Measurements from ENCODE around the gene MIB2.
A peak's percentile ranks its signal among the peaks of the same experiment; 100 is the strongest.

Gene MIB2

DNA sequence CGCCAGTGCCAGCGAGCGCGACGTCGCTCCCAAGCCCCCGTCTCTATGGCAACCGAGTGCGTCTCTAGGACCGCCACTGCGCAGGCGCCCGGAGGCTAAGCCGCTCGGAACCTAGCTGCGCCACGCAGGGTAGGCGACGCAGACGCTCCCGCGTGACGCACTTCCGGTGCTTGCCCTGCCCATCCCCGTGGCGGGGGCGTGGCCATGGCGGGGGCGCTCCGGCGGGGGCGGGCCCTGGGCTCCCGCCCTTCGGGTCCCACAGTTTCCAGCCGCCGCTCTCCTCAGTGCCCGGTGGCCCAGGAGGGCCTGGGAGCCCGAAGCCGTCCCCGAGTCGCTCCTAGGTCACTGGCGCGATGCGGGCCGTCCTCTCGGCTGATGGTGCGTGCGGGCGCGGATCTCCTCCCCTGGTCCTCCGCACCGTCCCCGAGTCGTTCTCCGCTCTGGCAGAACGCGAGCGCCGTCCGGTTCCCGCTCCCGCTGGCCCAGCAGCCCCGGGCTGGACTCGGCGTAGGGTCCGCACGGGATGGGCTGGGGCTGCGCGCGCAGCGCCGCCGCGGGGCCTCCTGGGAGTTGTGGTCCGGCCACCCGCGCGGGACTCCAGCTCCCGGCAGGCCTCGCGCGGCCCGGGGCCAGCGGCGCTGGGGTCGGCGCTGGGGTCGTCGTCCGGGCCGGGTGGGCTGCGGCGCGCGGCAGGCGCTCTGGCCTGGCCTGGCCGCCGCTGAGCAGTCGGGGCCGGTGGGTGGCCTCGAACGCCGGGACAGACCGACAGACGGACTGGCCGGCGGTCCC, at the start of gene MIB2:
Gene MIB2 (plus strand): TSS at position 245 of the 789 bp plus-strand sequence. CDS start 7,953 bp downstream, outside the sequence.
- Histone ChIP-seq H3K36me3 (ENCODE audit: control insufficient read depth, low read depth, low read length) (no peaks in the 10 kb centered on the region), H3K27ac (ENCODE audit: low read length) (peak within 1 kb of the TSS; percentile 85), H3K9me3 (ENCODE audit: control insufficient read depth, low read depth, low read length) (no peaks in the 10 kb centered on the region), H3K4me1 (ENCODE audit: control insufficient read depth, low read depth, low read length) (peaks cover 4% of the 10 kb centered on the region), H3K27me3 (ENCODE audit: control insufficient read depth, insufficient read depth, low read length) (no peaks in the 10 kb centered on the region), H3K4me3 (ENCODE audit: low read length) (peak within 1 kb of the TSS; percentile 87), H3K9ac (ENCODE audit: low read length) (peak within 1 kb of the TSS; percentile 94)

DNA sequence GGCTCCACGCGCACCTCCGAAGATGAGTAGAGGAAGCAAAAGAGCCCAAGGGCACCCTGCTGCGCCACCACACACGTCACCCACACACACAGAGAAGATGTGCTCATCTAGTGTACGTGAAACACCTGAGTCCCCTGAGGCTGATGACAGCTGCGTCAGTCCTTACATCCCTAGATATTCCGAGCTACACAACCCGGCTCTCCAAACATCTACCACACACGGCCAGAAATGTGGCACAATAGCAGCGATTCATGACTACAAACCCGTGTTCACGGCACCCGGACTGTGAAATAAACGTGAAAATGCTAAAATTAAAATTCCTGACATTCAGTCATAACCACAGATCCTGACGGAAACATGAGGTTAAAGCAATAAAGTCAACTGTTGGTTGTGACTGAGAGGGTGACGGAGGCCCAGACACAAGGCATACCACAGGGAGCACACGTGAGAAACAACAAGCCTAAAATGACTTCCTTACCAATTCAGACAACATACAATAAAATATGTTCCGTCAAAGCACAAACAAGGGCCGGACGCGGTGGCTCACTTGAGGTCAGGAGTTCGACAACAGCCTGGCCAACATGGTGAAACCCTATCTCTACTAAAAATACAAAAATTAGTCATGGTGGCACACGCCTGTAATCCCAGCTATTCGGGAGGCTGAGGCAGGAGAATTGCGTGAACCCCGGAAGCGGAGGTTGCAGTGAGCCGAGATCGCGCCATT, 48.0 kb upstream of the MIB2 start:
- H3K9ac ChIP-seq (ENCODE audit: low read length) = no peak overlapping the region
- no peak overlapping the region for H3K4me3 ChIP-seq (ENCODE audit: low read length)
- no peak overlapping the region for H3K27ac ChIP-seq (ENCODE audit: low read length)
- no peaks in the 10 kb centered on the region for H3K4me1 ChIP-seq (ENCODE audit: control insufficient read depth, low read depth, low read length)
- peaks cover 40% of the 10 kb centered on the region for H3K36me3 ChIP-seq (ENCODE audit: control insufficient read depth, low read depth, low read length)
- H3K27me3 ChIP-seq (ENCODE audit: control insufficient read depth, insufficient read depth, low read length) = no peaks in the 10 kb centered on the region
- H3K9me3 ChIP-seq (ENCODE audit: control insufficient read depth, low read depth, low read length) = no peaks in the 10 kb centered on the region

- no peaks in the 10 kb centered on the region for H3K9me3 ChIP-seq (ENCODE audit: control insufficient read depth, low read depth, low read length)
- peak overlapping the region; percentile 22 for H3K9ac ChIP-seq (ENCODE audit: low read length)
- H3K4me1 ChIP-seq (ENCODE audit: control insufficient read depth, low read depth, low read length) = no peaks in the 10 kb centered on the region
- peaks cover 34% of the 10 kb centered on the region for H3K36me3 ChIP-seq (ENCODE audit: control insufficient read depth, low read depth, low read length)
- H3K27ac ChIP-seq (ENCODE audit: low read length) = no peak overlapping the region
- H3K27me3 ChIP-seq (ENCODE audit: control insufficient read depth, insufficient read depth, low read length) = no peaks in the 10 kb centered on the region
- no peak overlapping the region for H3K4me3 ChIP-seq (ENCODE audit: low read length)
These were observed 47.4 kb upstream of the MIB2 start for GRCh38 chr1:1567891-1568291.

DNA sequence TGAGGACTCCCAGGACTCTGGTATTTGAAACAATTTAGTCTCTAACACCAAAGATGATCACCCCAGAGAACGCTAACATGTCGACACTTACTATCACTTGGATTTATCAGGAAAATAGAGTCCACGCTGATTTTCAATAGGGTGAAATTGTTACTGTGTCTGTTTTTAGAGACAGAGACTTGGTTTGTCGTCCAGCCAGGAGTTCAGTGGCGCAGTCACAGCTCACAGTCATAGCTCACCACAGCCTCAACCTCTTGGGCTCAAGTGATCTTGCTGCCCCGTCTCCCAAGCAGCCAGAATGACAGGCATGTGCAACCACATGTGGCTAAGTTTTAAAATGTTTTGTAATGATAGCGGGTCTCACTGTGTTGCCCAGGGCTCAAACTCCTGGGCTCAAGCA, 46.0 kb upstream of the MIB2 start:
- Histone ChIP-seq H3K36me3 (ENCODE audit: control insufficient read depth, low read depth, low read length) (peaks cover 23% of the 10 kb centered on the region), H3K4me1 (ENCODE audit: control insufficient read depth, low read depth, low read length) (peaks cover 3% of the 10 kb centered on the region), H3K27ac (ENCODE audit: low read length) (no peak overlapping the region), H3K4me3 (ENCODE audit: low read length) (no peak overlapping the region), H3K9me3 (ENCODE audit: control insufficient read depth, low read depth, low read length) (no peaks in the 10 kb centered on the region), H3K9ac (ENCODE audit: low read length) (no peak overlapping the region), H3K27me3 (ENCODE audit: control insufficient read depth, insufficient read depth, low read length) (no peaks in the 10 kb centered on the region)

DNA sequence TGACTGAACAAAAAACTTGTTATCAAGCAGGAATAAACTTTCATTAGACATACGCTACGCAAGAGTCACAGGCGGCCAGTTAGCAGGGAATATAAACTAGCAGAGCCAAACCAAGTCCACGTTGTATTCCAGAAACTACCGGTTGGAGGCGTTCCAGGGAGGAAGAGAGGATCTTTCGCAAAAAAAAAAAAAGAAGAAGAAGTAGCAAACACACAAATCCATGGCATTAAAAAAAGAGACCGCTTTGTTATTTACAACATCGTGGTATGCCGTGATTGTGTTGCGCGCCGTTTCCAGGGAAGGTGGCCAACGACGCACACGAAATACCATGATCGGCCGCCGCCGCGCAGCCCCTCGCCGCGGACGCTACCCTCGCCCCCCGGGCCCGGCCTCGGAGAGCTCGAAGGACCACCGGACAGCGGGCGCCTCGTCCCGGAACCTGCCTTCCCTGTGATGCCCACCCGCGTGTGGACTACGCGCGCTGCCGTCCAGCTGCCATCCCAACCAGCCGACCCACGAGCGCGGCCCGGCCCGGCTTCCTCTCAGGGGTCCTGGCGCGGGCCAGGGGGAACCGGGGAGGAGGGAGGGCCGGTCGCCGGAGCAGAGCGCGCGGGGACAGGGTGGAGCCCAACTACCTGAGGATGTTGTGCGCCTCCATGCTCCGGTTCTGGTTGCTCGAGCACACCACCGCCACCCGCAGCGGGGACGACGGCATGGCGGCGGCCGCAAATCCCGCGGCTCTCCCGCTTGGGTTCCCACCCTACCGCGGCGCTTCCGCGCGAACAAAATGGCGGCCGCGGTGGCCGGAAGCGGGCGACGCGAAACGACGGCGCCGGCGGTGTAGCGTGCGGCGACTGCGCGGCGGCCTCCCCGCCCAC, 41.2 kb upstream of the MIB2 start:
- peaks cover 3% of the 10 kb centered on the region for H3K4me1 ChIP-seq (ENCODE audit: control insufficient read depth, low read depth, low read length)
- H3K4me3 ChIP-seq (ENCODE audit: low read length) = peak overlapping the region; percentile 86
- H3K27ac ChIP-seq (ENCODE audit: low read length) = peak overlapping the region; percentile 50

DNA sequence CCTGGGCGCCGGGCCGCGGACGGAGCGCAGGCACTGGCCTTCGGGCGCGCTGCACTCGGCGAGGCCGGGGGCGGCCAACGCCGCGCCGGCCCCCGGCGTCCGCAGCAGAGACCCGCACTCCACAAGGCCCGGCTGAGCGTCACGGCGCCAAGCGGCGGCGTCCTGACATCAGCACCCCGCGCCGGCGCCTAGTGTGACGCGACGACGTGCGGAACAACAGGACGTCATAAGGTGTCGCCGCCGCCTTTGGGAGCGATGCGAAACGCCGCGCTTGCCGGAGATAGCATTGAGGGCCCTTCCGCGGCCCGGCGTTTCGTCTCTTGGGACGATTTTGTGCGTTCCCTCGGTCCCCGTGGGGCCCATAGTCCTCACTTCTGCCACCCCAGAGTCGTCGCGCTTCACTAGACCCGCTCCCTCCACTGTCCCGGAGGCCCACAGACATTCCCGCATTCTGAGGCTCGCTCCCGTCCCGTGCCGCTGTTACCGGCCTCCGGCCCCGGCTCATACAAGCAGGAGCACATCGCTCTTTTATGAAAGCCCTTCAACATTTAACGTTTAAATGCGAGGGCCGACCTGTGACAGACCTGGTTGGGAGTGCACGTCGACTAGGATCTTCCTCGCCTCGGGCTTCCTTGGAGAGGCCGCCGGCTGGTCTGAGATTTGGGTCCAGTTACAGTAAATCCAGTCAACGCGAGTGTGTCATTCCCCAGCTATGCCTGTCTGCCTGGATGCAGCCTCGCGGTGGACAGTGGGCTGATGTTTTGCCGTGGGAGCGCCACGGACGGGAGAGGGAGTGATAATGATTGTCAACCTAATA, 40.4 kb upstream of the MIB2 start, which contains the start of gene SSU72:
Gene SSU72 (minus strand): TSS at position 143 of the 817 bp plus-strand sequence. CDS start 306 bp downstream, outside the sequence.
- peaks cover 8% of the 10 kb centered on the region for H3K27me3 ChIP-seq (ENCODE audit: control insufficient read depth, insufficient read depth, low read length)
- H3K9ac ChIP-seq (ENCODE audit: low read length) = peak within 1 kb of the TSS; percentile 90
- peak within 1 kb of the TSS; percentile 50 for H3K27ac ChIP-seq (ENCODE audit: low read length)
- H3K9me3 ChIP-seq (ENCODE audit: control insufficient read depth, low read depth, low read length) = no peaks in the 10 kb centered on the region
- peaks cover 9% of the 10 kb centered on the region for H3K36me3 ChIP-seq (ENCODE audit: control insufficient read depth, low read depth, low read length)
- H3K4me1 ChIP-seq (ENCODE audit: control insufficient read depth, low read depth, low read length) = peaks cover 3% of the 10 kb centered on the region
- H3K4me3 ChIP-seq (ENCODE audit: low read length) = peak within 1 kb of the TSS; percentile 90

More for the DNA sequence above, 41.2 kb upstream of the MIB2 start:
- Histone ChIP-seq H3K27me3 (ENCODE audit: control insufficient read depth, insufficient read depth, low read length) (peaks cover 7% of the 10 kb centered on the region), H3K36me3 (ENCODE audit: control insufficient read depth, low read depth, low read length) (peaks cover 9% of the 10 kb centered on the region), H3K9ac (ENCODE audit: low read length) (peak overlapping the region; percentile 90), H3K9me3 (ENCODE audit: control insufficient read depth, low read depth, low read length) (no peaks in the 10 kb centered on the region)

DNA sequence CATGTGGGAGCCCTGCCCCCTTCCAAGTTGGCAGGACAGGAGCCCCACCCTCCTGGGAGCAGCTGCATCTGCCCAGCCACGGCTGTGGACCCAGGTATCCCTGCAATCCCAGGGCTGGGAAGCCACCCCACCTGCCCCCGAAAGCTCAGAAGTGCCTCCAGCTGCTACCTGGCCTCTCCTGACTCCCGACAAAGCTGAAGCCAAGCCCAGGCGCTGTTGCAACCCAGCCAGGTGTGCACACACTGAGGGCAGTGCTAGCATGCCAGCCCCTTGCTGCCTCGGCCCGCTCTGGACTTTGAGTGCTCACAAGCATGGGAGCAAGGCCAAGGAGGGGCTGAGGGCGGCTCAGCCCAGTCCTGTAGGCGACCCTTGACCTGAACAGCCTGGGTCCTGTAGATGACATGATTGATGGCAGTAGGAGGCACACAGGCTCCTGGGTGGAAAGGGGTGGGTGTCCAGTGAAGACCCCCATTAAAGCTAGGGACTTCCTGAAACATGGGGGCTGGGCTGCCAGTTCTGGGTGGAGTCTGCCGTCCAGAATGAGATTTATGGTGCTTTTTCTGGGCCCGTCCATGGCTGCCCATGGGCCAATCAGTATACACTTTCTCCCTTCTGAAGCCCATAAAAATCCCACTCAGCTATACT, 37.8 kb upstream of the MIB2 start:
- H3K27ac ChIP-seq (ENCODE audit: low read length) = no peak overlapping the region
- H3K36me3 ChIP-seq (ENCODE audit: control insufficient read depth, low read depth, low read length) = no peaks in the 10 kb centered on the region
- H3K9ac ChIP-seq (ENCODE audit: low read length) = no peak overlapping the region
- H3K27me3 ChIP-seq (ENCODE audit: control insufficient read depth, insufficient read depth, low read length) = peaks cover 24% of the 10 kb centered on the region
- no peaks in the 10 kb centered on the region for H3K9me3 ChIP-seq (ENCODE audit: control insufficient read depth, low read depth, low read length)
- H3K4me1 ChIP-seq (ENCODE audit: control insufficient read depth, low read depth, low read length) = peaks cover 3% of the 10 kb centered on the region
- H3K4me3 ChIP-seq (ENCODE audit: low read length) = no peak overlapping the region

GRCh38 chr1:1578371-1578940, 36.8 kb upstream of the MIB2 start:
- Histone ChIP-seq H3K36me3 (ENCODE audit: control insufficient read depth, low read depth, low read length) (no peaks in the 10 kb centered on the region), H3K9ac (ENCODE audit: low read length) (no peak overlapping the region)

DNA sequence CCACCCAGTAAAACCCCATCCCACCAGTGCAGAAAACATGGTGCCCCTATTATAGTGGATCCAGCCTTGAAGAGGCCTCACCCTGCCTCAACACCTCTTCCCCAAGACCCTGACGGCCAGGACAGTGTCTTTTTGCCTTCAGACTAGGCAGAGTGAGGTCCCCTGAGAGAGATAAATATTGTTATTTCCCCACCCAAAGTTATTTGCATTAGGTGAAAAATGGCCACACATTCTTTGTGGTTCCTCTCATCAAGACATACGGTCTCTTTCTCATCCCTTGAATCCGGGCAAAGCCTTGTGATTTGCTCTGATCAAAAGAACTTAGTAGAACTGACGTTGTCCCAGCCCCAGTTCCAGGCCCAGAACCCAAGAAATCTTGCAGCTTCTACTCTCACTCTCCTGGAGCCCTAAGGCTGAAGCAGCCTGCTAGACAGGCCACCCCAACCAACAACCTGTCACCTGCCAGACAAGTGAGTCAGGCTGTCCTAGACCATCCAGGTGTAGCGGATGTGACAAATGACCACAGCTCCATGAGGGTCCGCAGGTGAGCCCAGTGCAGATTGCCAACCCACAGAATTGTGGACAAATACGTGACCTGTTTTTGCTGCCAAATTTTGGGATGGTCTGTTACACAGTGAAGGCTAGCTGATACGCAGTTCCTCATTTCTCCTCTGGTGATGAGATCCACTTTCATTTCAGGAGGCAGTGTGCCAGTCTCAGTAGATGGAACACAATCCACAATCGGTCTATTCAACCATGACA, 32.5 kb upstream of the MIB2 start:
- peaks cover 28% of the 10 kb centered on the region for H3K27me3 ChIP-seq (ENCODE audit: control insufficient read depth, insufficient read depth, low read length)
- H3K9ac ChIP-seq (ENCODE audit: low read length) = no peak overlapping the region
- H3K4me3 ChIP-seq (ENCODE audit: low read length) = no peak overlapping the region
- H3K36me3 ChIP-seq (ENCODE audit: control insufficient read depth, low read depth, low read length) = no peaks in the 10 kb centered on the region
- no peaks in the 10 kb centered on the region for H3K4me1 ChIP-seq (ENCODE audit: control insufficient read depth, low read depth, low read length)
- no peaks in the 10 kb centered on the region for H3K9me3 ChIP-seq (ENCODE audit: control insufficient read depth, low read depth, low read length)
- H3K27ac ChIP-seq (ENCODE audit: low read length) = no peak overlapping the region

More at GRCh38 chr1:1578371-1578940, 36.8 kb upstream of the MIB2 start:
- Histone ChIP-seq H3K27ac (ENCODE audit: low read length) (no peak overlapping the region), H3K4me3 (ENCODE audit: low read length) (no peak overlapping the region), H3K27me3 (ENCODE audit: control insufficient read depth, insufficient read depth, low read length) (peaks cover 28% of the 10 kb centered on the region), H3K9me3 (ENCODE audit: control insufficient read depth, low read depth, low read length) (no peaks in the 10 kb centered on the region), H3K4me1 (ENCODE audit: control insufficient read depth, low read depth, low read length) (peaks cover 2% of the 10 kb centered on the region)

Data from iPS-18a (cell line).